ENCODE measurements around the gene PTPRM.

DNA sequence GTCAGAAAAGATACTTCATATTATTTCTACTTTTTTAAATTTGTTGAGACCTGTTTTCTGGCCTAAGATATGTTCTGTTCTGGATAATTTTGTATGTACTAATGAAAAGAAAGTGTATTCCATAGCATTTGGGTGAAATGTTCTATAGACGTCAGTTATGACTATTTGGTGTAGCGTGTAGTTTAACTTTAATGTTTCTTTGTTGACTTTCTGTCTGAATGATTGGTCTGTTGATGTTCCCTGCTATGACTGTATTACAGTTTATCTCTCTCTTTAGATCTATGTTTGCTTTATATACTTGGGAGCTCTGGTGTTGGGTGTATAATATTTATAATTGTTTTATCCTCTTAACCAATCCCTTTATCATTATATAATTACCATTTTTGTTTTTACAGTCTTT lies 352.4 kb downstream of the PTPRM start:
- TF ChIP-seq, protein P1, sequence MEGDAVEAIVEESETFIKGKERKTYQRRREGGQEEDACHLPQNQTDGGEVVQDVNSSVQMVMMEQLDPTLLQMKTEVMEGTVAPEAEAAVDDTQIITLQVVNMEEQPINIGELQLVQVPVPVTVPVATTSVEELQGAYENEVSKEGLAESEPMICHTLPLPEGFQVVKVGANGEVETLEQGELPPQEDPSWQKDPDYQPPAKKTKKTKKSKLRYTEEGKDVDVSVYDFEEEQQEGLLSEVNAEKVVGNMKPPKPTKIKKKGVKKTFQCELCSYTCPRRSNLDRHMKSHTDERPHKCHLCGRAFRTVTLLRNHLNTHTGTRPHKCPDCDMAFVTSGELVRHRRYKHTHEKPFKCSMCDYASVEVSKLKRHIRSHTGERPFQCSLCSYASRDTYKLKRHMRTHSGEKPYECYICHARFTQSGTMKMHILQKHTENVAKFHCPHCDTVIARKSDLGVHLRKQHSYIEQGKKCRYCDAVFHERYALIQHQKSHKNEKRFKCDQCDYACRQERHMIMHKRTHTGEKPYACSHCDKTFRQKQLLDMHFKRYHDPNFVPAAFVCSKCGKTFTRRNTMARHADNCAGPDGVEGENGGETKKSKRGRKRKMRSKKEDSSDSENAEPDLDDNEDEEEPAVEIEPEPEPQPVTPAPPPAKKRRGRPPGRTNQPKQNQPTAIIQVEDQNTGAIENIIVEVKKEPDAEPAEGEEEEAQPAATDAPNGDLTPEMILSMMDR (IDR thresholded peaks at IDR 0.05; ENCODE audit: insufficient read depth, low read length, poor library complexity, severe bottlenecking) = no peak
- TF ChIP-seq EZH2phosphoT487 (conservative IDR thresholded peaks at IDR 0.05; ENCODE audit: low read length) = no peak

All from SU-DHL-6 (cell line).